GM19463 (cell line): ENCODE data around the gene PDE4B.
A peak's percentile ranks its signal among the peaks of the same experiment; 100 is the strongest.

Experiments used
- ATAC-seq: cut with Tn5 transposase; IDR thresholded peaks from one replicate; pipeline ENCODE4 v1.9.1; 2021; ENCODE audit warnings: mild to moderate bottlenecking, moderate library complexity; ENCODE audit not compliant: unreplicated experiment

The PDE4B gene

DNA sequence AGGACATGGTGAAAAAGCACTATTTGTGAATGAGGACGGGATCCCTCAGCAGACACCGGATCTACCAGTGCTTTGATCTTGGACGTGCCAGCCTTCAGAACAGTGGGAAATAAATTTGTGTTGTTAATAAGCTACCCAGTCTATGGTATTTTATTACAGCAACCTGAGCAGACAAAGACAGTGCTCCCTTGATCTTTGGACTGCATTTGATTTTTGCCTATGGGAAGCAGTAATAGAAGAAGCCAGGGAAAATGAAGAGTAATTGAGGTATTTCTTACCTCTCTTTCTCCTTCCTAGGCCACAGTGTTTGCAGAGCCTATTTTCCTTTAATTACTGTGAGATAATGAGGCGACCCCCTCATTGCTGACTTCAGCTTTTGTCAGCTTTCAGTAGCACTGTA lies 87.9 kb downstream of the PDE4B start:
- no peak for ATAC-seq

DNA sequence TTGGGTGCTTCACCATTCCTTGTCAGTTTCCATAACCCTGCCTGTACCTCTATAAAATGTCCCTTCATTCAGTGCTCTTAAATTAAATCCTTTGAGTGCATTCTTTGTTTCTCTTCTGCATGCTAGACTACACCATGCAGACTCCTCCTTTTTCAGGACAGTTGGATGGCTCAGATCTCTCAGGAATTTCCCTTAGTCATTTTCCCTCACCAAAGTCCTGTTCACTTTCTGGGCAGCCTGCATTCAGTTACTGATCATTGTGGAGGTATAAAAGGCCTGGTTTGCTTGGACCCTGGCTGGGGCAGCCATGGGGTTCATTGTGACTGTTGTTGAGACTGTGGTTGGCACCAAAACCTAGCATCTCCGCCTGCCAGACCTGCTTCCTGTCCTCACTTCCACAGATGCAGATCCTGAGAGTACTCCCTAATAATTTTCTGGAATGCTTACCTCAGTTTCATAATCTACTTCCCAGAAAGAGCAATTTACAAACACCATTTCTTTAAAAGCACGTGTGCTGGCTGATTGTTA lies 88.4 kb downstream of the PDE4B start:
- no peak for ATAC-seq

DNA sequence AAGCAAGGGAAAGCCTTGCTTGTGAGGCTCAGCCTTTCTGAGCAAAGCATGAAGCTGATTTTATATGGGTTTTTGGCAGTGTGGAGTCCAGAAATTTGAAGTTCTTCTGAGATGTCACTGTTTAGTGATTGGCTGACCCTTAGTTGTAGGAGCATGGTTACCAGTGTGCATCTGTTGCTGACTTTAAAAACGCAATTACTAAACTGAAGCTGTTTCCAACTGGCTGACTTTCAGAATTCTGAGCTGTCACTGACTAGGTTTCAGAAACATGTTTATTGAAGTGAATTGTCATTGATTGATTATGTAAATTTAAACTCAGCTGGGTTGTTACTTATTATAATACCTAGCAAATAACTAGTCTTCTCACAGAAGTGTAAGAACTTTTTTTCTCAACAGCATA lies 89.4 kb downstream of the PDE4B start:
- ATAC-seq: no peak

DNA sequence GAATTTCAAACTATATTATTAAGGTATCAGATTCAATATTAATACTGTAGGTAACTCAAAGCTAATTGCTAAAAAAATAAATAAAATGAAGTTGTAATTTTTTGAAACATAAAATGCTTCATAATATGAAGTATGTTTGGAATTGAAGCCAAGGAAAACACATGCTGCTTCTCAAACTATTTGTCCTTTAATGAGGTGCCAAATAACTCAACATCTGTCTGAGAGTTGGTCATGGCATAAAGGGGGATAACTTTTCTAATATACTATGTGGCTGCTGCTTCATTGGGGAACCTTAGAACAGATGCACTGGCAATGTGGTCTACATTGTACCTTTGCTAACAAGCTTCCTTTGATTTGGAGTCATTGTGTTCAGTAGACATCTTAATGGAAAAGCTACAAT lies 96.7 kb downstream of the PDE4B start:
- no peak for ATAC-seq

DNA sequence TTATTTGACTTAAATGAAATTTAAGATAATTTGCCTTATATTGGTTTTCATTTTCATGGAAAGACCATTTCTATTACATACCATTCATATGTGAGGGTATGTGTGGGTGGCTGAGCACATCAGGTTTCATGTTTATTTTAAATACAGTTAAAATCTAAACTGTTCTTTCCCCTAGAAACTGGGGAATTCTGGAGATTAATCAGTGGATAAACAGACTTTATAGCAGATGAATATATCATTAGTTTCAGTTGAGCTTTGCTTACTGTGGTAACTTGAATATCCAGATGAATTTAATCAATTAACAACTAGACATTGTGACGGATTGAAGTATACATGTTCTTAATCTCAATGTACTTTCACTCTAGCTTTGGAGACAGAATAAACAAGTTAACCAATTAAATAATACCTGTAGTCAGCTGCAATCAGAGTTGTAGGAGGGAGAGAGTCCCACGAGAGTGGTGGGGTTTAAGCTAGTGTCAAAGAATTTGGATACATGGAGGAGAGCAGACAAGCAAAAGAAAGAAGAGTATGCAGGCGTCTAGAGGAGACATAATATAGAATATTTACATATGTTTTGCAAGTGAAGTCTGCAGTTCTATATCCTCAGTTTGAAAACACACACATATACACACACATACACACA lies 97.6 kb downstream of the PDE4B start:
- no peak for ATAC-seq

DNA sequence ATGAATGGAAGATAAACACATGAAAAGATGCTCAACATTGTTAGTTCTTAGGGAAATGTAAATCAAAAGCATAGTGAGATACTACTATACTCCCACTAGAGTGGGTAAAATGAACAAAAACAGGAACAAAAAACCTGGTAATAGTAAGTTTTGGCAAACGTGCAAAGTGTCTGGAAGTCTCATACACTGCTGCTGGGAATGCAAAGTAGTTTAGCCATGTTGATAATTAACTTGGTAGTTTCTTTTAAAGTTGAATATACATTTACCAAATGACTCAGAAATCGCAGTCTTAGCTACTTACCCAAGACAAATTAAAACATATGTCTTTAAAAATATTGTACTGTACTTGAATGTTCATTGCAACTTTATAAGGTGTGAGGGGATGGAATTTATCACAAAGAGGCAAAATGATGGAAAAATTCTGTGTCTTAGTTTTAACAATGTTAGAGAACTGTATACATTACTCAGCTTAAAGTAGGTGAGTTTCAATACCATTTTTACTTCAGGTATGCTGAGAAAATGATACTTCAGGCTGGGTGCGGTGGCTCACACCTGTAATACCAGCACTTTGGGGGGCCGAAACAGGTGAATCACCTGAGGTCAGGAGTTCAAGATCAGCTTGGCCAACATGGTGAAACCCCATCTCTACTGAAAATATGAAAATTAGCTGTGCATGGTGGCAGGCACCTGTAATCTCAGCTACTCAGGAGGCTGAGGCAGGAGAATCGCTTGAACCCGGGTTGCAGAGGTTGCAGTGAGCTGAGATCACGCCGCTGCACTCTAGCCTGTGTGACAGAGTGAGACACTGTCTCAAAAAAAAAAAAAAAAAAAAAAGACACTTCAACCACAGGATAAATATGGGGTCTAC lies 102.3 kb downstream of the PDE4B start:
- peak; percentile 76 for ATAC-seq

DNA sequence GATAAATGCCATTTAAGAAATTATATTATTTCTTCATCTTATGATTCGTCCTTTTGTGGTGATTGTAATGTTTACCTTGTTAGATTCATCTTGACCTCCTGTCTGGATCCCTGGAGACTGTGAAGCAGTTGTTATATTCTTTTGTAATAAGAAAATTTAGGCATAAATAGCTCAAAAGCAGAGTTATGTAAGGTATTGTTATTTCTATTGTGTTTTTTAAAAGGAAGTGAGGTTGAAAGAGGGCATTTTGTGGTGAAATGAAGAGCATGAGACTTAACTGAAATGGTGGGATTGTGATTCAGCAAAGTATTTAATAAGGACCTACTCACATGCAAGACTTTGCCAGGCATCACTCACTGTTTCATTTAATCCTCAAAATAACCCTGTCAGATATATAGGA lies 104.0 kb downstream of the PDE4B start:
- ATAC-seq: no peak

DNA sequence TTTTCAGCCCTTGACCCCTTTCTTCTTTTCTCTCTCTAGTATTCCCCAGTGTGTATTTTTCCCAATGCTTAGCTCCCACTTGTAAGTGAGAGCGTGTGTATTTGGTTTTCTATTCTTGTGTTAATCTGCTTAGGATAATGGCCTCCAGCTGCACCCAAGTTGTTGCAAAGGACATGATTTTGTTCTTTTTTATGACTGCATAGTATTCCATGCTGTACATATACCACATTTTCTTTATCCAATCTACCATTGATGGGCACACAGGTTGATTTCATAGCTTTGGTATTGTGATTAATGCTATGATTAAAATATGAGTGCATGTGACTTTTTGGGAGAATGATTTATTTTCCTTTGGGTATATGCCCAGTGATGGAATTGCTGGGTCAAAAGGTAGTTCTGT lies 104.8 kb downstream of the PDE4B start:
- ATAC-seq: no peak

DNA sequence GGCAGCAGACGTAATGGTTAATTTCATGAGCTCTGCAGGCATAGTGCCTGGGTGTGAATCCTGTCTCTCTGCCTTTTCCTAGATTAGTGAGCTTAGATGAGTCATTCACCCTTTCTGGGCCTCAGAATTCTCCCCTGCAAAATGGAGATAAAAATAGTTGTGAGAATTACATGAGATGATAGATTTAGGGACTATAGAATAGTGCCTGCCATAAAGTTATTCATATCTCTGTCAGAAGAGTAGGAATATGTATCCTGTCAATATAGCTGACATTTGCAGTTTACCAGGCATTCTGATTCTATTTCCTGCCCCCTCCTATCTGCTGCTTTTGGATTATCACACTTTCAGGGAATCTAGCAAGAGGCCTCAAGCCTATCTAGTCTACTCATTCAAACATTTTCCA lies 112.0 kb downstream of the PDE4B start:
- ATAC-seq: no peak

DNA sequence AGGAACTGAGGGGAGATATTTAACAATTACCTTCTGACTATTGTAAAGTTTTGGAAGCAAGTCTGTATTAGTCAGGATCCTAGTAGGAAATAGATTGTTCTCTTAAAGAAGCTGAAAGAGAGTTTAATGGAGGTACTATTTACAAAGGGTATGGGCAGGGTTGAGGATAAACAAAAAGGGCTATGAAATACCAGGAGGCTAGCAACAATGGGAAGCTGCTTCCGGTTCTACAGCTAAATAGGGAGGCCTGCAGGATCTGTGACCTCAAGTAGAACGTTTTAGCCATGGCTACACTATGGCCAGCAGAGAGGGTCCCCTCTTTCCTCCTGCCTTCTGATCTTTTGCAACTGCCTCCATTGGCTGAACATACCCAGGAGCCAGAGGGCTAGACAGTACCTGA lies 117.7 kb downstream of the PDE4B start:
- no peak for ATAC-seq

DNA sequence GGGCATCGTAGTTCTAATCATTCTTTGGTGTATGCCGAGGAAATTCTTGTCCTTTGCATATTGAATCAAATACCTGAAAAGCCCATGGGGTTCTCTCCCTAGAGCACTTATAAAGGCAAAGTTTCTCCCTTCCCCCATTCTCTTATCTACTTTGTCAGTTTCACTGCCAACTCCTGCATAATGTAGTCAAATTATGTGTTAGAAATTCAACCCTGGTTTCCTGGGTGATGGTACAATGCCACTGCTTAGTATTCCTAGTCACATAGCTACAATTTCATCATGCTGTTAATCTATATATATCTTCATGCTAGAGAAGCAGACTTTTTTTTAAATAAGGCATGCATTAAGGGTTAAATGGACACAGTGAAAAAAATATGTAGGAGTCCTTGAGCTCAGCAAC lies 119.0 kb downstream of the PDE4B start:
- ATAC-seq: no peak

DNA sequence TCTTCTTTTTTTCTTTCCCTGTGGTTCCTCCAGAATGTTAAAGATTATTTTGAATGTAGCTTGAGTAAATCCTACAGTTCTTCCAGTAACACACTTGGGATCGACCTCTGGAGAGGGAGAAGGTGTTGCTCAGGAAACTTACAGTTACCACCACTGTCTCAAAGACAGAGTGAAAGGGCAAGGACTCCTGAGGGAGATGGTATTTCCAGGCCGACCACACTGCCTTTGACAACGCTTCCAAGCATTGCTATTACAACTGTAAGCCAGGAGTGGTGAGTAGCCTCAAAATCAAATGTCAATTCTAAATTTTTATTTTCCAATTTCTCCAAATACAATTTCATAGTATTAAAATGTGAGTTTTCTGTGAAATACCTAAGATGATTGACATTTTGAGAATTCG lies 125.9 kb downstream of the PDE4B start:
- no peak for ATAC-seq

DNA sequence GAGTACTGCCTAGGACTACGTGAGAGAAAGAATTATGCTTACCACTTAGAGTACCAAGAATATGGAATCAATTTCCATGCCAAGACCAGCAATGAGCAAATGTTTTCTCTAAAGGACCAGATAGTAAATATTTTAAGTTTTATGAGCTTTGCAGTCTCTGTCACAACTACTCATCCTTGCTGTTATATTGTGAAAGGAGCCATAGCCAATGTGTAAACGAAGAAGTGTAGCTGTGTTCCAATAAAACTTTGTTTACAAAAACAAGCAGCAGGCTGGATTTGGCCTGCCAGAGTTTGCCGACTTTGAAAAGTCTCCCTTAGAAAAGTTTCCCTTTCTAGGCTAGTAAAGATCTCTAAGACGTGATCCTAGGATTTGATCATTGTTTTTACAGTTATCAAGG lies 128.8 kb downstream of the PDE4B start:
- ATAC-seq: no peak

DNA sequence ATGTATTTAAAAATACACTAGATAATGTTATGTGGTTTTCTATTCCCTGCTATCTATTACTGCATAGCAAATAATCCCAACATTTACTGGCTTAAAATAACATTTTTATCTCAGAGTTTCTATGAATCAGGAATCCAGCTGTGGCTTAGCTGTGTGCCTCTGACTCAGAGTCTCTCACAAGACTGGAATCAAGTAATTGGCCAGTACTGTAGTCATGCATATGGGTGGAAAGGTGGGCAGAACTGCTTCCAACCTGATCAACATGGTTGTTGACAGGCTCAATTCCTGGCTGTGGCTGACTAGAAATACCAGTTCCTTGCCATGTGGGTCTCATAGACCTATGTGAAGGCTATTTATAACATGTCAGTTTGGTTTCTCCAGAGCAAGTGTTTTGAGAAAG lies 131.8 kb downstream of the PDE4B start:
- ATAC-seq: no peak

DNA sequence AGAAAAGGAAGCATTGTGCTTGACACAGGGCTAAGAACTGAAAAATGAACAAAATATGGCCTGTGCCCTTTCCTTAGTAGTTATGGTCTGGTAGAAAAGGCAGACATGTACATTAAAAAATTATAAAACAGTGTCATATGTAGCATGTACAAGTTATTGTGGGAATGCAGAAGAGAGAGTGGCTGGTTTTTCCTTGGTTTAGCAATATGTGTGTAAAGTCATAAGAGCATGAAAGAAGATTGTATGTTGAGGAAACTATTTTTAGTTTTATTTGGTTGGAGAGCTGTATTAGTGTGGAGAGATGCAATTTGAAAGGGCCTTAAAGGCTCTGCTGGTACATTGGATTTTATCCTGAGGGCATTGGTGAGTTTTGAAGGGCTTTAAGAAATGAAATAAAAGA lies 145.8 kb downstream of the PDE4B start:
- ATAC-seq: no peak

DNA sequence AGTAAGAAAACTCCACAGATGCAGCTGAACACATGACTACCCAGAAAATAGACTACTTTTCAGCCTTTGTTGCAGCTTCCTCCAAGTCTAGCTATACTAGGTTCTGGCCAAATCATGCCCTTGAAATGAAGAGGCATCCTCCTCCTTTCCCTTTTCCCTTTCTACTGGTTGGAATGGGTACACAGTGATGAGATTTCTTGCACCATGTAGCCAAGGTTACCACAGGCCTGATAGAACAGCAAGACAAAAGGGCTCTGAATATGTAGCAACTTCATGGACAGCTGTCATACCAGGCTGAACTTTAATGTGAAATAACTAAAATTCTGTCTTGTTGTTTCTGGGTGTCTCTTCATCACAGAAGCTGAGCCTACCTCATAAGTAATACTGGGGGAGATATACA lies 146.5 kb downstream of the PDE4B start:
- no peak for ATAC-seq

DNA sequence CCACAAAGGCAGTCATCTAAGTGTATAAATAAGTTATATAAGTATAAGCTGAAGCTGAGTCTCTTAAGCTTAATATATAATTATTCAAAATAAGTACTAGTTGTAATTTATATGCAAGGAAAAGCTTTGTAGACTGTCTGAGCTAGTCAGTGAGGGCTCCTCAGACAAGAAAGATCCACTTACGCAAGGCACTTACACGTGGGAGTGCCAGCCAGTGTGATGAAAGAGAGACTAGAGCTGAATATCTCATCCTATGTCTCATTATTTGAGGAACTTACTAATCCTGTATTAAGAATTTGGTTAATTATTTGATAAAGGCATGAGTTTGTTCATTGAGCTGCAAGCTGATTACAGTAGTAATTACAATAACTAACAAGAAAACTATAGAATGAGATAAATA lies 146.9 kb downstream of the PDE4B start:
- no peak for ATAC-seq

DNA sequence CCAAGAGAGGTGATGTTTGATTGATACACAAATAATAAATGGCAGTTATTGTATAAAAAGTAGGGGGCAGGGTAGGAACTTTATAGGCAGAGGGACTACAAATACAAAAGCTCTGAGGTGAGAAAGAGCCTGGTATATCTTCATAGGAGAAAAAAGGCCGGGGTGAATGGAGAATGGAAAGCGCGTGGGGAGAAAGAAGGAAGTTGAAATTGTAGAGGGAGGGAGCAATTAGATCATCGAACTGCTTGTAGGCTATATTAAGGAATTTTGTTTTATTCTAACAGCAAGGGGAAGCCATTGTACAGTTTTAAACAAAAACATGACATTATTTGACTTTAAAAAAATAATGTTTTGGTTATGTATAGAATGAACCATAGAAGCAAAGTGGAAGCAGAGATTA lies 147.4 kb downstream of the PDE4B start:
- ATAC-seq: no peak

DNA sequence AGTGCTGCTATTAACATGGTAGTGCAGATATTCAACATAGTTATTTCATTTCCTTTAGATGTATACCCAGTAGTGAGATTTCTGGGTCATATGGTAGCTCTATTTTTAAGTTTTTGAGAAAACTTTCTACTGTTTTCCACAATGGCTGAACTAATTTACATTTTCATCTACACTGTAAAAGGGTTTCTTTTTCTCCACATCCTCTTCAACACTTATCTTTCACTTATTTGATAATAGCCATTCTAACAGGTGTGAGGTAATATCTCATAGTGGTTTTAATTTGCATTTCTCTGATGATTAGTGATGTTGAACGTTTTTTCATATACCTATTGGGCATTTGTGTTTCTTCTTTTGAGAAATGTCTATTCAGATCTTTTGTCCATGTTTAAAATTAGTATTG lies 149.8 kb downstream of the PDE4B start:
- ATAC-seq: no peak

DNA sequence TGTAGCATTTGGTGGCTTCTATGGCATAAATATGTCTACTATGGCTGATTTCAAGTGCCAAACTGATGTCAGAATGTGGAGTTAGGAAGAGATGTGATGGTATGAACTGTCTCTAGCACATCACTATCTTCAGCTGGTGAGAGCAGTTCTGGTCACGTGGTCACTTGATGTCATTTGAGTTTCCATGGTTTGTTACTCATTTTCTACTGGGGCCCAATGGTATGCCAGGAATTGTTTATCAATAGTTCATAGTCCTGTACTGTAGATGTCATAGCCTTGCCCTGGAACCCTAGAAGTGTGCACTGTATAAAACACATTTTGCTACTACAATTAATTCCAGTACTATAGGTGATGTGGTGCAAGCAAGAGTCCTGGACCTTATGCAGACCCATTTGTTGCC lies 153.7 kb downstream of the PDE4B start:
- no peak for ATAC-seq

DNA sequence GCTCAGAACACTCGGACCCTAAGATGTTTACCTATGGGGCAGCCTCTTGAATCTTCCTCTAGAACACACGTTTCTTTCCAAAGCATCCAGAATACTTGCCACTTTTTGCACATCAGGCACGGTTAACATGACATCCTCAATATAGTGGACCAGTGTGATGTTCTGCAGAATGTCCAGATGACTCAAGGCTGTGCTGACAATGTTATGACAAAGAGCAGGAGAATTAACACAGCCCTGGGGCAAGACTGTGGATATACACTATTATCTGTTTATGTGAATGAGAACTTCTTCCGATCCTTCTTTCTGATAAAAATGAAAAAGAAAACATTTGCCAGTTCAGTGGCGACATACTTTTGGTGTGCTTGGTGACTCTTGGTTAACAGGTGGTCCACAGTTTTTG lies 154.3 kb downstream of the PDE4B start:
- ATAC-seq: no peak

DNA sequence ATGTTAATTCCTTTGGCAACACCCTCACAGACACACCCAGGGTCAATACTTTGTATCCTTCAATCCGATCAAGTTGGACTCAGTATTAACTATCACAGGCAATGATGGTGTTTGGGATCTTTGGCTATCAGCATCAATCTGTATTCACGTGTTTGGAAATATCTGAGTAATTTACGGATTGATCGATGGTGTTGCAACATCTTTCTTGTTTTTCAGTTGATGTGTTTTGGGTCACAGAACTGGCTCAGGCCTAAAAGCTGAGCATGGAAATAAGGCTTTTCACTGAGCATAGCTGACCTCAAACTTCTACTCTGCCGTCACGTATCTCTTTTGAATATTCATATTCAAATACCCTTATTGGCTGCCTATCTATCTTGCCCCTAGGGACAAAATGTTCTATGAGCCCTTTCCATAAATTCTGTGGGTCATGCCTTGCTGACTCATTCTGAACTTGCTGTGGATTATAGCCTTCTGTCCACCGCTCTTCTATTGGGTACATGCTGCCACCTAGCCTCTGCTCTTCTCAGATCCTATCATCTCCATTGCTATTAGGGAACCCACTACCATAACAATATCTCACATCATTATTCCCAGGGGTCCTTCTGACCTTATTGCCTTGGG lies 156.0 kb downstream of the PDE4B start:
- ATAC-seq: peak; percentile 71
